Measurements from ENCODE around the gene RSPH1.
A peak's percentile ranks its signal among the peaks of the same experiment; 100 is the strongest.

Gene RSPH1

GRCh38 chr21:42475526-42476387 is 20.3 kb downstream of the RSPH1 start:
- no peak overlapping the region for H3K27ac ChIP-seq
- TF ChIP-seq, protein P1, sequence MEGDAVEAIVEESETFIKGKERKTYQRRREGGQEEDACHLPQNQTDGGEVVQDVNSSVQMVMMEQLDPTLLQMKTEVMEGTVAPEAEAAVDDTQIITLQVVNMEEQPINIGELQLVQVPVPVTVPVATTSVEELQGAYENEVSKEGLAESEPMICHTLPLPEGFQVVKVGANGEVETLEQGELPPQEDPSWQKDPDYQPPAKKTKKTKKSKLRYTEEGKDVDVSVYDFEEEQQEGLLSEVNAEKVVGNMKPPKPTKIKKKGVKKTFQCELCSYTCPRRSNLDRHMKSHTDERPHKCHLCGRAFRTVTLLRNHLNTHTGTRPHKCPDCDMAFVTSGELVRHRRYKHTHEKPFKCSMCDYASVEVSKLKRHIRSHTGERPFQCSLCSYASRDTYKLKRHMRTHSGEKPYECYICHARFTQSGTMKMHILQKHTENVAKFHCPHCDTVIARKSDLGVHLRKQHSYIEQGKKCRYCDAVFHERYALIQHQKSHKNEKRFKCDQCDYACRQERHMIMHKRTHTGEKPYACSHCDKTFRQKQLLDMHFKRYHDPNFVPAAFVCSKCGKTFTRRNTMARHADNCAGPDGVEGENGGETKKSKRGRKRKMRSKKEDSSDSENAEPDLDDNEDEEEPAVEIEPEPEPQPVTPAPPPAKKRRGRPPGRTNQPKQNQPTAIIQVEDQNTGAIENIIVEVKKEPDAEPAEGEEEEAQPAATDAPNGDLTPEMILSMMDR (conservative IDR thresholded peaks at IDR 0.05), result no peak

GRCh38 chr21:42475036-42475435 is 21.0 kb downstream of the RSPH1 start:
- no peak overlapping the region for H3K27ac ChIP-seq
- TF ChIP-seq, protein P1 (conservative IDR thresholded peaks at IDR 0.05), result no peak

DNA sequence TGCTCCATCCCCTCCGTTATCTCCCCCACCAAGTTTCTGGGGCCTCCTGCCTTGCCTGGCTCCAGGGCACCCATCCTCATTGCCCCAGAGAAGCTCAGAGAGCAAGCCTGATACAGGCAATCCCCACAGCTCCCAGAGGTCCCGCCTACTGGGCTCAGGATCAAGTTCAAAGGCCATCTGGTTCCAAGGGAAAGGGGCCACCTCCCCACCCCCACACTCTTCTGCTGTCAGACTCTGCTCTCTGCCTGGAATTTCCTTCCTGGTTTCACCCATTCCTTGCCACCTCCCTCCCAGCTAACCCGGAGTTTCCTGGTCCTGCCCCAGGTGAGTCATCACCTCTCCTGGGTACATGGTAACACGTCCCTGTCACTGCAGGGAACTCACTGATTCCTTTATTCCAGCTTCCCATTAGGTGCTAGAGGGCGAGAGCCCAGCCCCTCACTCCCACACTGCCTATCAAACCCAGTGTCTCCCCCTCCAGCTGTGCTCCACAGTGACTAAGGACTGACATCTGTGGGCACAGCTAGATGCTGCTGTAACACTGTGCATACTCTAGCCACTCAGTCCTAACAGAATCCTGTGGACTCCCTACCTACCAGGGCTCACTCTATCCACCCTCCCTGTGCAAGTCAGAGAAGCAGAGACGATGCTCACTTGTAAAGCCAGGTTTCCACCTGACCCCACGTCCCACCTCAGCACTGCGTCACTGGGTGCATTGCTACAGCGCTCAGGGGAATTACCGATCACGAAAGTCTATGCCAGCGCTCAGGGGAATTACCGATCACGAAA is 21.8 kb downstream of the RSPH1 start:
- TF ChIP-seq, protein P1 (conservative IDR thresholded peaks at IDR 0.05), result no peak; the same call in 1 of the 2 replicates
- H3K27ac ChIP-seq, result peak overlapping the region; percentile 17; the same call in 1 of the 2 replicates

- peak overlapping the region; percentile 17; the same call in 1 of the 2 replicates for H3K27ac ChIP-seq
These were observed 22.5 kb downstream of the RSPH1 start for GRCh38 chr21:42473498-42474042.

DNA sequence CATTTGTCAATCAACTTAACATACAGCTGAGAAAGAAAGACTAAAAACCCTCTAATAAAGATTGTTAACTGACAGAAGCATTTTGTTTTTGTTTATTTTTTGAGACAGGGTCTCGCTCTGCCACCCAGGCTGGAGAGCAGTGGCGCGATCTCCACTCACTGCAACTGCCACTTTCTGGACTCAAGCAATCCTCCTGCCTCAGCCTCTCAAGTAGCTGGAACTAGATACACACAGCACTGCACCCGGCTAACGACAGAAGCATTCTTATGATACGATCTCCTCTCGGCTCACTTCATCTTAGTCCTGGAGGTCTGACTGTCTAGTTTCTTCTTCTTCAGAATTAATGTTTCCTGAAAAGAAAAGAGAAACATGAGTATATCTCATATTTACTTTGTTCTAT is 23.5 kb downstream of the RSPH1 start:
- TF ChIP-seq, protein P1 (conservative IDR thresholded peaks at IDR 0.05), result no peak
- H3K27ac ChIP-seq, result no peak overlapping the region

More at GRCh38 chr21:42473498-42474042, 22.5 kb downstream of the RSPH1 start:
- TF ChIP-seq, protein P1 (conservative IDR thresholded peaks at IDR 0.05), result no peak

GRCh38 chr21:42471716-42472330 is 24.2 kb downstream of the RSPH1 start:
- no peak overlapping the region for H3K27ac ChIP-seq
- TF ChIP-seq, protein P1 (conservative IDR thresholded peaks at IDR 0.05), result no peak
